RCC 7860 (cell line): Measurements from ENCODE around the gene SPAST.
A peak's percentile ranks its signal among the peaks of the same experiment; 100 is the strongest.
"Not testable (repeated sequence)": the region's sequence is repeated elsewhere in the genome, so short reads cannot be mapped to it uniquely, and the experiment has no call there.

Experiments used
- DNase-seq: peaks from one replicate; pipeline ENCODE4 v3.0.0-alpha.2; 2015; ENCODE audit warnings: low spot score
- FAIRE-seq: peaks from 2 replicates; lab custom pipeline; 2012; peaks lifted over from hg19 to GRCh38; lab: Jason Lieb, UNC

Gene SPAST

GRCh38 chr2:32063310-32064020 is at the start of gene SPAST:
TSS of gene SPAST (plus strand) at chr2:32063556. CDS start at chr2:32063832, 276 bp downstream.
- FAIRE-seq: peak; percentile 78
- DNase-seq: peak; percentile 94

GRCh38 chr2:32018789-32019482 is 44.4 kb upstream of the SPAST start:
- not testable (repeated sequence) for FAIRE-seq
- peak; percentile 28 for DNase-seq

- peak; percentile 12 for DNase-seq
- not testable (repeated sequence) for FAIRE-seq
Measured at GRCh38 chr2:32034198-32034887, 29.0 kb upstream of the SPAST start.

- FAIRE-seq: peak; percentile 40
- peak; percentile 84 for DNase-seq
Measured at GRCh38 chr2:32039447-32040219, 23.7 kb upstream of the SPAST start, which contains the start of gene DPY30. TSS of gene DPY30 (minus strand) at chr2:32039805. CDS start at chr2:32039456, 349 bp downstream.

GRCh38 chr2:32043561-32043960 is 19.8 kb upstream of the SPAST start:
- FAIRE-seq (no peak), DNase-seq (no peak)

- no peak for FAIRE-seq
- no peak for DNase-seq
Measured at GRCh38 chr2:32051836-32052439, 11.4 kb upstream of the SPAST start.

GRCh38 chr2:32054583-32054982 is 8.8 kb upstream of the SPAST start:
- not testable (repeated sequence) for FAIRE-seq, DNase-seq

- DNase-seq: no peak
- no peak for FAIRE-seq
Measured at GRCh38 chr2:32058130-32058529, 5.2 kb upstream of the SPAST start.

GRCh38 chr2:32060266-32060665 is 3.1 kb upstream of the SPAST start:
- FAIRE-seq (no peak), DNase-seq (no peak)

- DNase-seq: no peak
- no peak for FAIRE-seq
Measured at GRCh38 chr2:32061430-32061829, 1.9 kb upstream of the SPAST start.

GRCh38 chr2:32061973-32062861 is 1.1 kb upstream of the SPAST start:
- FAIRE-seq (no peak), DNase-seq (peak; percentile 31)

- no peak for DNase-seq
- no peak for FAIRE-seq
Measured at GRCh38 chr2:32064021-32064601, 755 bp downstream of the SPAST start.

- no peak for DNase-seq
- FAIRE-seq: no peak
Measured at GRCh38 chr2:32064713-32065112, 1.4 kb downstream of the SPAST start.

GRCh38 chr2:32067549-32067948 is 4.2 kb downstream of the SPAST start:
- FAIRE-seq (no peak), DNase-seq (no peak)

GRCh38 chr2:32074134-32074506 is 10.8 kb downstream of the SPAST start:
- no peak for DNase-seq
- FAIRE-seq: no peak

GRCh38 chr2:32095671-32096070 is 32.3 kb downstream of the SPAST start:
- DNase-seq (no peak), FAIRE-seq (no peak)

- DNase-seq (no peak), FAIRE-seq (no peak)
Measured at GRCh38 chr2:32108111-32108510, 44.8 kb downstream of the SPAST start.

GRCh38 chr2:32118055-32118454 is 54.7 kb downstream of the SPAST start:
- no peak for FAIRE-seq
- no peak for DNase-seq

- DNase-seq (no peak), FAIRE-seq (no peak)
Measured at GRCh38 chr2:32119161-32119560, 55.8 kb downstream of the SPAST start.
